NCI-H446 treated with DMSO at 0.1 percent for 48 hours (cell line): ENCODE data around the gene EEF1AKMT2.

Experiments used
- DNase-seq: peaks from one replicate; lab custom pipeline; 2025; lab: John Stamatoyannopoulos, UW

EEF1AKMT2 gene

GRCh38 chr10:124719213-124719851 lies 72.4 kb downstream of the EEF1AKMT2 start:
- no peak for DNase-seq

DNA sequence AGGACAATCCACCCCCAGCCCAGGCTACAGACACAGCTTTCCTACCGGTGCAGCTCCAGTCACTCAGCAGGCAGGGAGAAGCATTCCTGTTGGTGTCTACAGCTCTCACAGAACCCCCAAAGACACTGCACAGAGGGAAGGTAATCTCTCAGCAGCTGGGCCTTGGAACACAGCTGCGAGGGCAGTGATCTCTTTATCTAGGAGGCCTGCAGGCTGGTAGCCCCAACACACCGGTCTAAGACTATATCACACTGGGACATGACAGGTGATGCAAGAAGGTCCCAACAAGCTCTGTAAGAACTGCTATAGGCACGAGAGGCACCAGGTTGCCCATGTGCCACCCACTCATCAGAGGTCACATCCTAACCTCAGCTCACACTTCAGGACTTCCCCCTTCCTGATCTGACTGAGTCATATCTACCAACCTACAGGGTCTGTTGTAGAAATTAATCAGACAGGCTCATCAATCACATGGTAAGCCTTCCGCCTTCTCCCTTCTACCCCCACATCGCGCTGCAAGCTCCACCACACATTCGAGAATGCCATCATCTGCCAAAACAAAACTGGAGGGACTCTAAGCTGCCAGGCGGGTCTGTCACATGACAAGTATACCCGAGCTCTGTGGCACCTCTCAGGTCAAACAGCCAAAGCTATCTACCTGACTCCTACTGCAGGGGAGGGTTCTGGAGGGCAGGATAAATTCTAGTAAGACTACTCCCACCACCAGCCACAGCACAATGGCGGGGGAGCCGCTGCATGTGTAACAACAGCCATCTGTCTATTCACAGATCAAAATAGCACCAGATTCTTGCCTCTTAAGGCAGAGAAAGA lies 73.6 kb downstream of the EEF1AKMT2 start:
- DNase-seq: no peak

DNA sequence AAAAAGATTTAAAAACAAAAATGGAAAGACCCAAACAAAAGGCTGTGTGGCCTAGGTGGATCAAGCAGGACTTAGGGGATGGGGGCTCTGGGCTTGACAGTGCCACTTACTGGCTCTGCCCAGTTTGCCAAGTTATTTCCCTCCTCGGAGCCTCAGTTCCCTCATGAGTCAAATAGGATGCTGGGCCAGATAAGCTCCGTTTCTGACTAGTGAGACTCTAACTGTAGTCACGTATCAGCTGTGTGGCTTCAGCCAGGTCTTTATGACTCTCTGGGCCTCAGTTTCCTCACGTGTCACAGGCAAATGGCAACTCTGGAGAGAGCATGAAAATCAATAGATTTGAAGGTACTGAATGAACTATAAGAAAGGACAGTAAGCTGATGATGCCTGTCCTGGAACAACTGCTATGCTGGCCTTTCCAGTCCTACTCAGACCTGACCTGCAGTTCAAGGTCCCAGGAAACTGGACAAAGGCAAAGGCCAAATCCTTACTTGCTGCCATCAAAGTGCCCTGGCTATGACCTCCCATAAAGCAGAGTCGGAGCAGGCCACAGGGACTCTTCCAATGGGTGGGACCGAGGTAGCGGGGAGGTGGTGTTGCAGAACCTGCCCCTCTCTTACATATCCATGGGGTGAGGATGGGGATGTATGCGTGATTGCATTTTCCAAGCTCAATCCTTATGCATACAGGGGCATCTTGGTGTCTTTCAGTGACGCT lies 74.5 kb downstream of the EEF1AKMT2 start:
- DNase-seq: no peak

GRCh38 chr10:124716369-124716768 lies 75.3 kb downstream of the EEF1AKMT2 start:
- no peak for DNase-seq

DNA sequence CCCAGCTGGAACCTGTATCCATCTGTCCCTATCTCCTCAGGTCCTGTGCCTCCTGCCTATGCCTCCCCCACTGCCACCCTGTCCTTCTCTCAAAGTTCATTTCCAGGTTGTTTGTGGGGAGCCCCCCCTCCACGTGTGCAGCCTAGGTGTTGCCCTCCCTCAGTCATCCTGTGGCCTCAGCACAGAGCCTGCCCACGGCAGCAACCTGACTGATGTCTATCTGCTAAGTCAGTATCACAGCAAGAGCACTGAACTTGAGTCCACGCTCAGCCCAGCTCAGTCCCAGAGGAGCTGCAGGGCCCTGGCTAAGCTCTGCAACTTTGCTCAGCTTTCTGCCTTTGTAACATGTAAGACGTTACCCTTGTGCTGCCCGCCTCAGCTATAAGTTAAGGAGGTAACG lies 76.2 kb downstream of the EEF1AKMT2 start:
- no peak for DNase-seq

- DNase-seq: no peak
These were observed 77.9 kb downstream of the EEF1AKMT2 start for GRCh38 chr10:124713679-124714255.

- DNase-seq: no peak
These were observed 78.8 kb downstream of the EEF1AKMT2 start for GRCh38 chr10:124712704-124713407.

DNA sequence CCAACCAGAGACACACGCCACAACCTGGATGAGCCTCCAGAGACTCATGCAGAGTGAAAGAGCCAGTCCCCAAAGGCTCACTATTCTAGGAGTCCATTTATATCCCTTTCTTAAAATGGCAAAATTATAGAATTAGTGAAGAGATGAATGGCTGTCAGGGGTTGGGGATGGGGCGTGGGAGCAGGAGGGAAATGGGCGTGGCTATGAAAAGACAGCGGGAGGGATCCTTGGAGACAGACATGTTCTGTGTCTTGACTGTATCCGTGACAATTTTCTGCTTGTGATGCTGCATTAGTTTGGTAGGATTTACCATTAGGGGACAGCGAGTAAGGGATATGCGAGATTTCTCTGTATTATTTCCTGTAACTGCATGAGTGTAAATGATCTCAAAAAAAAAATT lies 80.5 kb downstream of the EEF1AKMT2 start:
- DNase-seq: no peak

DNA sequence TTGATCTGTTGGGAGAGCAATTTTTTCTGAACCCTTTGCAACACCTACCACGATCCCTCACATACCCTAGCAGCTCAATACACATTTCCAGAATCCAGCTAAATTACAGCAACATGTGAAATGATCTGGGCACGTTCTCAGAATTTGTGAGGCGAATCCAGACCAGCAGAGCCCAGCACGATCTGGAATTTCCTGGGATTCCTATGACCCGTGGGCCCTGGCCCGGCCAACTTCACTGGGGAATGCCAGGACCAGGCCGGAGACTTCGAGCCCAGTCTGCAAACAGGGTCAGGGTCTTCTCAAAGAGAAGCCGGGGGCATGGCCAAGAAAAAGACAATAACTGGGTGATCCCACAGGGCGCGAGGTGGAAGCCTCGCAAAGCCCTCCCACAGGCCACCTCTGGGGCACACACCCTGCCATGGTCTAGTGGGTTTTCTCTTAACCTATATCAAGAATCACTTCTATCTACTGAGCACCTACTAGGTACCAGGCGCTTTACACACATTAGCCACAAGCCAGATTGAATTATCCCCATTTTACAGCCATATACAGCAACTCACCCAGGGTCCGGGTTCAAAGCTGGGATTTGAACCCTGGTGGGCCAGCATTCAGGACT lies 81.3 kb downstream of the EEF1AKMT2 start:
- no peak for DNase-seq

DNA sequence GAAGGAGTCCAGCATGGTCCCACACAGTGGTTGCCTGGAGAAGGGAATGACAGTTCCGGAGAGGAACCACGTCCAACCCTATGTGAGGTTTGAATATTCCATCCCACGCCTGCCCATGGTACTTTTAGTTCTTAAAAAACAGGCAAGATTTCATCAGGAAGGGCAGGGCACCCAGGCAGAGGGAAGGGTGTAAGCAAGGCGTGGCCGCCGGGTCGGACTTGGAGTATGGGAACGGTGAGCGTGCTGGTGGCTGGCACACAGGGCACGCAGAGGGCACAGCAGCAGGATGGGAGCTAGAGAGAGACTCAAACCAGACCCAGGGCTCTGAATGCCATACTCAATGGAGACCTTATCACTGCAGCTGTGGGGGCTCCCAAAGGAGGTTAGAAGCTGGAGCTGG lies 81.8 kb downstream of the EEF1AKMT2 start:
- no peak for DNase-seq

DNA sequence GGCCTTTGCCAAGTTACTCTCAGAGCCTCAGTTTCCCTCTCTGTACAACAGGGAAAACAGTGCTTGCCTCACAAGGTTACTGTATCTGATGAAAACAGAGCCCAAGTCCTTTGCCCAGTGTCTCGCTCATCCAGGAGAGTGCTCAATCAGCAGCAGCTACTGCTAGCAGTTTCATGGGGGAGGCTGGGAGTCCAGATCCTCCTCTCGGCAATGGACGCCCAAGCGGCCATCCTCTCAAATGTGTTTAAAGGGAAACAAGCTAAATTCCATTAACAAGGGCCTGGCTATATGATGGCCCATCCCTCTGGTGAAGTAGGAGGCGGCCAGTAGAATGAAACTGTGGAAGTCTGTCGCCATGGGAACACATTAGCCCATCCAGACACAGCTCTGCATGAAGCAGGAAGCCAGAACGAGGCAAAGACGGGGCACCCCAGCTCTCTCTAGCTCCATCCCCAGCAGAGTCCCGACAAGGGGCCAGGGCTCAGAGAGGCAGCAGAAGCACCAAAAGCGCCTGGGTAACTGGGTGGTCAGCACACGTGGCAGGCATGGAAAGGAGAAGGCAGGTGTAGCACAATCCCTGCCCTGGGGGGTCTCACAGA lies 82.7 kb downstream of the EEF1AKMT2 start:
- DNase-seq: no peak

- no peak for DNase-seq
These were observed 83.4 kb downstream of the EEF1AKMT2 start for GRCh38 chr10:124708246-124708779.
